Kidney (tissue), 14 donors: ENCODE results near the gene ELOB. TPM values are rescaled to one million over a fixed set of nuclear protein-coding genes. Genes with fewer than 3 reads are reported as not detected.

Source experiments
- DNase-seq, 5 donors: peaks; one replicate each; pipeline ENCODE4 v3.0.0-alpha.2; 2013 to 2020
- FAIRE-seq: peaks from 2 replicates; lab custom pipeline; 2012; peaks lifted over from hg19 to GRCh38; lab: Jason Lieb, UNC
- H3K27ac ChIP-seq, 2 donors: one replicate each; pipeline ENCODE4 v1.7.0; 2013; ENCODE audit warnings: low read depth in 2 of 2, low read length in 2 of 2, inconsistent platforms in 1 of 2
- H3K27me3 ChIP-seq: one replicate; pipeline ENCODE4 v1.7.1; 2013; ENCODE audit warnings: low read length, inconsistent platforms; ENCODE audit not compliant: control insufficient read depth, insufficient read depth
- H3K36me3 ChIP-seq, 3 donors: one replicate each; pipeline versions ENCODE4 v1.7.0 to v1.7.1; 2013; ENCODE audit warnings: low read length in 3 of 3, control low read depth in 1 of 3, inconsistent platforms in 1 of 3; ENCODE audit not compliant: insufficient read depth in 3 of 3, control insufficient read depth in 2 of 3
- H3K4me1 ChIP-seq, 3 donors: one replicate each; pipeline versions ENCODE4 v1.7.0 to v1.7.1; 2013; ENCODE audit warnings: low read length in 3 of 3, inconsistent platforms in 1 of 3, low read depth in 1 of 3; ENCODE audit not compliant: control insufficient read depth in 2 of 3, insufficient read depth in 2 of 3
- H3K4me3 ChIP-seq, 3 donors: one replicate each; pipeline versions ENCODE4 v1.7.0 to v1.8.1; 2013; ENCODE audit warnings: low read length in 3 of 3, control low read depth in 1 of 3, inconsistent platforms in 1 of 3
- H3K9ac ChIP-seq, 3 donors: one replicate each; pipeline versions ENCODE4 v1.7.0 to v1.7.1; 2013; ENCODE audit warnings: low read length in 3 of 3, control low read depth in 1 of 3, inconsistent platforms in 1 of 3
- H3K9me3 ChIP-seq, 3 donors: one replicate each; pipeline versions ENCODE4 v1.7.0 to v1.7.1; 2013; ENCODE audit warnings: low read length in 3 of 3, control low read depth in 1 of 3, inconsistent platforms in 1 of 3; ENCODE audit not compliant: control insufficient read depth in 2 of 3, insufficient read depth in 1 of 3
- intact Hi-C: fragments of 100-400 bp; cut with DNase I; formaldehyde crosslinking; loops from one replicate; pipeline ENCODE4 v1.11.1; 2022
- polyA plus RNA-seq: library from polyadenylated mRNA; stranded (reverse); fragments of 350-450 nt; fragmentation: Illumina TruSeq; extraction: RNeasy Lipid Tissue Mini Kit (QIAGEN cat#74804); gene quantifications from one replicate; pipeline ENCODE4 v1.2.3, GENCODE V29; 2014; ENCODE audit warnings: low read depth, low replicate concordance; ENCODE audit not compliant: insufficient read depth
- total RNA-seq: library from RNA; stranded (reverse); fragmentation: NEBNext Ultra II Directional; extraction: Animal tissue kit (Norgen Biotek cat#: 25700); gene quantifications from one replicate; pipeline ENCODE4 v1.2.1, GENCODE V29; 2021
- TF ChIP-seq, protein P1 (sequence below): IDR thresholded peaks from 3 replicates; pipeline ENCODE4 v1.5.1; 2012; ENCODE audit warnings: mild to moderate bottlenecking, moderate library complexity, borderline replicate concordance; ENCODE audit not compliant: insufficient read depth; ENCODE audit errors: extremely low read depth
- donor health status: control.
- donor health status: control.
- donor health status: control.
- donor health status: control.
- donor health status: control.
- donor health status: DM: yes; HTN: yes; CAD: no.
- donor health status: Normal renal cell carcinoma (clear cell type).

Gene ELOB
- total and polyA plus RNA-seq, 2 donors from 2014 or later = 226 to 836 TPM

DNA sequence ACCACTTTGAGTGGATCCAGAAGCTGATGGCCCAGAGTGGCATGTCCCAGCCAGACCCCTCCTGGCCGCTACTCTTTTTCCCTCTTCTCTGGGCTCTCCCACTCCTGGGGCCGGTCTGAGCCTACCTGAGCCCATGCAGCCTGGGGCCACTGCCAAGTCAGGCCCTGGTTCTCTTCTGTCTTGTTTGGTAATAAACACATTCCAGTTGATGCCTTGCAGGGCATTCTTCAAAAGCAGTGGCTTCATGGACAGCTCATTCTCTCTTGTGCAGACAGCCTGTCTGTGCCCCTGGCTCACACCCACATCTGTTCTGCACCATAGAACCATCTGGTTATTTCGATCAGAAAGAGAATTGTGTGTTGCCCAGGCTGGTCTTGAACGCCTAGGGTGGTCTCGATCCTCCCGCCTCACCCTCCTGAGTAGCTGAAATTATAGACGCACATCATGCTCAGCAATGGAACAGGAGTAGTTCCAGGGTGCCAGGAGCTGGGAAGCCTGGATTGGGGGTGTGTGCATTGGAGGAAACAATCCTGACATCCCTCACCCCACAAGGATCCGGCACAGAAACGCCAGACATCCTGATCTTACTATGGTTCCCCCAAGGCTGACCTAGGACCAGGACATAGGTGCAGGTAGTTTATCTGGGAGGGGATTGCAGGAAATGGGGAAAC is 44.5 kb upstream of the ELOB start:
- Histone ChIP-seq H3K27ac (no peak overlapping the region), H3K4me3 (no peak overlapping the region), H3K9ac (no peak overlapping the region), H3K4me1 (no peaks in the 10 kb centered on the region), H3K36me3 (no peaks in the 10 kb centered on the region), H3K9me3 (no peaks in the 10 kb centered on the region), H3K27me3 (no peaks in the 10 kb centered on the region)
- intact Hi-C loops = no loop called here
- TF ChIP-seq, protein P1, sequence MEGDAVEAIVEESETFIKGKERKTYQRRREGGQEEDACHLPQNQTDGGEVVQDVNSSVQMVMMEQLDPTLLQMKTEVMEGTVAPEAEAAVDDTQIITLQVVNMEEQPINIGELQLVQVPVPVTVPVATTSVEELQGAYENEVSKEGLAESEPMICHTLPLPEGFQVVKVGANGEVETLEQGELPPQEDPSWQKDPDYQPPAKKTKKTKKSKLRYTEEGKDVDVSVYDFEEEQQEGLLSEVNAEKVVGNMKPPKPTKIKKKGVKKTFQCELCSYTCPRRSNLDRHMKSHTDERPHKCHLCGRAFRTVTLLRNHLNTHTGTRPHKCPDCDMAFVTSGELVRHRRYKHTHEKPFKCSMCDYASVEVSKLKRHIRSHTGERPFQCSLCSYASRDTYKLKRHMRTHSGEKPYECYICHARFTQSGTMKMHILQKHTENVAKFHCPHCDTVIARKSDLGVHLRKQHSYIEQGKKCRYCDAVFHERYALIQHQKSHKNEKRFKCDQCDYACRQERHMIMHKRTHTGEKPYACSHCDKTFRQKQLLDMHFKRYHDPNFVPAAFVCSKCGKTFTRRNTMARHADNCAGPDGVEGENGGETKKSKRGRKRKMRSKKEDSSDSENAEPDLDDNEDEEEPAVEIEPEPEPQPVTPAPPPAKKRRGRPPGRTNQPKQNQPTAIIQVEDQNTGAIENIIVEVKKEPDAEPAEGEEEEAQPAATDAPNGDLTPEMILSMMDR = no peak
- no peak for DNase-seq
- FAIRE-seq = no peak

DNA sequence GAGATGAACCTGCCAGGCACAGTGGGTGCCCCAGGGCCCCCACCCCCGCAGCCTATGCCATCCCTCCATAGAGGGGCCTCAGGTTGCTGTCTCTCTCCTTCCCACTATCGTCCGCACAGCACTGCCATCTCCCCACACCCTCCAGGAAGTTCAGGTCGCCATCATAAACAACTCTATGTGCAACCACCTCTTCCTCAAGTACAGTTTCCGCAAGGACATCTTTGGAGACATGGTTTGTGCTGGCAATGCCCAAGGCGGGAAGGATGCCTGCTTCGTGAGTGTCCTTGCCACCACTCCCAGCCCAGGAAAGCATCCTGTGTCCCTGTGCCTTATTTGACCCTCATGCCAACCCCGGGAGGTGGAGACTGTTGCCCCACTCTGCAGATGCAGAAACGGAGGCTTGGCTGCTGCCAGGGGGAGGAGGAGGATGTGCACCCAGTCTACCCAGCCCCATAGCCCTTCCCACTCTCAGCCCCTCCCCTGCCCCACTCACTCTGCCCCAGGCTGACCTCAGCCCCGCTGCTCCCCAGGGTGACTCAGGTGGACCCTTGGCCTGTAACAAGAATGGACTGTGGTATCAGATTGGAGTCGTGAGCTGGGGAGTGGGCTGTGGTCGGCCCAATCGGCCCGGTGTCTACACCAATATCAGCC is 43.9 kb upstream of the ELOB start:
- no peaks in the 10 kb centered on the region for H3K4me1 ChIP-seq
- no peak overlapping the region for H3K27ac ChIP-seq
- TF ChIP-seq, protein P1 = no peak
- no peak for FAIRE-seq
- no peak overlapping the region for H3K4me3 ChIP-seq
- H3K9ac ChIP-seq = no peak overlapping the region
- DNase-seq = no peak
- no peaks in the 10 kb centered on the region for H3K36me3 ChIP-seq
- intact Hi-C loops = no loop called here
- H3K9me3 ChIP-seq = no peaks in the 10 kb centered on the region
- no peaks in the 10 kb centered on the region for H3K27me3 ChIP-seq

DNA sequence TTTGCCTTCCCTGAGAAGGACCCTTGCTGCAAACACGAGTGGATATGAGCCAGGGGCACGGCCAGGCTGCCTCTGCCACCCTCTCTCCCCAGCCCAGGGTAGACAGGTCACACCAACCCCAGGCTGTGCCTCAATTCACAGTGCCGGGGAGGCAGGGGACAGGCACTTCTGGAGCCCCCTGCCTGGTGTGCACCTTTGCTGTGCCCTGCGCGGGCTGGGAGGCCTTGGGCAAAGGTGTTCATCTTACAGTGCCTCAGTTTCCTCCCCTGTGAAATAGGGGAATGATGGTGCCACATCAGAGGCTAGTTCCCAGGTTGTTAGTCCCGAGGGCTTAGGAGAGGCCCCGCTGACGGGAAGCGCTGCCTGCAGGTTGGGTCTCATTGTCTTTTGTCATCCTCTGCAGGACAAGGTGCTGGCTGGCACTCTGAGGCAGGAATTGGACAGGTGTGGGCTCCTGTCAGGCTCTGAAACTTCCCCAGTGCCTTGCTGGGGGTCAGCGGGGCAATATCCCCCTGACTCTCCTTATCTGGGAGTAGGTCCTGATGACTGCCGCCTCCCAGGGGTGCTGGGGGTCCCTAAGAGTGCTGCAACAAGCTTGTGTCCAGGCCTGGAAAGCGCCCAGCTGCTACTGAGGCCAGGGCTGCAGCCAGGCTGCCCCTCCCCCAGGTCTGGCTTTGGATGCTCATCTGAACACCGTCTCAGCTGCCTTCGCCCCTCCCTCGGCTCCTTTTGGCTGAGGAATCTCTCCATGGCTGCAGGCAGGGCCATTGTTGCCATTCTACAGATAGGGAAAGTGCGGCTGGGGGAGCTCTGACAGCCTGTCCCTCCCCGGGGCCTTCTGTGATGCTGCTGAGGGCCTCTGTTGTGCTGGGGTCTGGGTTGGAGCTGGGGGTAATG is 43.1 kb upstream of the ELOB start:
- Histone ChIP-seq H3K9me3 (no peaks in the 10 kb centered on the region), H3K4me1 (no peaks in the 10 kb centered on the region), H3K36me3 (no peaks in the 10 kb centered on the region), H3K27me3 (no peaks in the 10 kb centered on the region), H3K27ac (no peak overlapping the region), H3K9ac (no peak overlapping the region), H3K4me3 (no peak overlapping the region)
- DNase-seq (peak in 1 of 5 donors; percentile 25), FAIRE-seq (no peak)
- TF ChIP-seq, protein P1 = no peak
- intact Hi-C loops = no loop called here
